Measurements from ENCODE around the gene SDCBP2.

Gene SDCBP2
- 5.4 to 12.4 (median 10.5) reads per million in 3 donors for total RNA-seq

DNA sequence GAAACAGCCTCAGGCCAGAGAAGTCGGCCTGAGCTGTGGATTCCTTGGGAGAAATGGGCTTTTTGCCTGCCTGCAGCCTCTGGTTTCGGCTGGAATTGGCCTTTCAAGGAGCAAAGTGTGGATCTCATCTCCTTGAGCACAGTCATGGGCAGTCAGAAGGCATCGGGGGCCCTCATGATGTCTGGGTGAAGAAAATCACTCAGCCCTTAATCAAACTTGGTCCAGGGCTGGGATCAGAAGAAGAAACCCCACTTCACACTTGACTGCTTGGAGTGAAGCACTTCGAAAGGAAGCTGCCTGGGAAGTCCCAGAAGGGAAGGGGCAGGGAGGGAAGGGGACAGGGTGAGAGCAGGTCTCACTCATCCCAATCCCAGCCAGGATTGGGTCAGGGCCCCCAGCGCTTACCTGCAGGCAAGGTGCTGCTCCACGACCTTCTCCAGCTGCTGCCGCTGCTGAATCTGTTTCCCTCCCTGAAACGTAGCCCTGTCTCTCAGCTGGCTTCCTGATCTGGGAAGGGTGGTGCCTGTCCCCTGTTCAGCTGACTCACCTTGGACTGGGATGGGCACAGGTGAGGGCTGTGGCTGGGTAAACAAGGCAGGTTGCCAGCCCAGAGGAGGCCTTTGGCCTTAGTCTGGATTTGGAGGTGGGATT lies at the start of gene SDCBP2:
Gene SDCBP2, minus strand, starts transcription at position 460 of the 651 bp plus-strand sequence. CDS start 8,723 bp downstream, outside the sequence.
- peak within 1 kb of the TSS; percentile 47 for H3K27ac ChIP-seq (ENCODE audit: insufficient read depth, low read length, poor library complexity, severe bottlenecking)
- H3K4me3 ChIP-seq (ENCODE audit: insufficient read depth, low read depth, low read length, poor library complexity, severe bottlenecking): no peak within 1 kb of the TSS
- peaks cover 7% of the 10 kb centered on the region for H3K36me3 ChIP-seq (ENCODE audit: control insufficient read depth, insufficient read depth, low read length)
- peaks cover 28% of the 10 kb centered on the region for H3K4me1 ChIP-seq (ENCODE audit: control insufficient read depth, insufficient read depth, low read length, poor library complexity, severe bottlenecking)
- no peak for DNase-seq
- H3K27me3 ChIP-seq (replicated peaks; ENCODE audit: control insufficient read depth, insufficient read depth, low read length, poor library complexity, severe bottlenecking): no peaks in the 10 kb centered on the region
- H3K9me3 ChIP-seq (ENCODE audit: control insufficient read depth, low read length): no peaks in the 10 kb centered on the region

DNA sequence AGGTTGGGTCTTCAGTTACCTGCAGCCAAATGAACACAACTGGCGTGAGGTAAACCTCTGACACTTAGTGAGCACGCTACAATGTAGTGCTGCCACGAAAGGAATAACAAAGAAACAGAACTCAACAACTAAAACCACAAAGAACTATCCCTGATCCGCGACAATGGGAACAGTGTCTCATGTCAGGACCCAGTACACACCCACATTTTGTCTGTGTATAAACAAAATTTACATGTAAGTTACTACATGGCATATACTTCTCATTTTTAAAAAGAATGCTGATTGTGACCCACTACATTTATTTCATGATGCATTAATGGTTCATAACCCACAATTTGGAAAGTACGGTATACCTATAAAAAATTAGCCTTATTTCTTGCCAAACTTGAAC lies 49.8 kb upstream of the SDCBP2 start:
- Histone ChIP-seq H3K4me3 (ENCODE audit: insufficient read depth, low read depth, low read length, poor library complexity, severe bottlenecking) (no peak overlapping the region), H3K27me3 (replicated peaks; ENCODE audit: control insufficient read depth, insufficient read depth, low read length, poor library complexity, severe bottlenecking) (no peaks in the 10 kb centered on the region), H3K9me3 (ENCODE audit: control insufficient read depth, low read length) (no peaks in the 10 kb centered on the region), H3K4me1 (ENCODE audit: control insufficient read depth, insufficient read depth, low read length, poor library complexity, severe bottlenecking) (peaks cover 10% of the 10 kb centered on the region), H3K27ac (ENCODE audit: insufficient read depth, low read length, poor library complexity, severe bottlenecking) (no peak overlapping the region), H3K36me3 (ENCODE audit: control insufficient read depth, insufficient read depth, low read length) (peaks cover 20% of the 10 kb centered on the region)
- DNase-seq: no peak

DNA sequence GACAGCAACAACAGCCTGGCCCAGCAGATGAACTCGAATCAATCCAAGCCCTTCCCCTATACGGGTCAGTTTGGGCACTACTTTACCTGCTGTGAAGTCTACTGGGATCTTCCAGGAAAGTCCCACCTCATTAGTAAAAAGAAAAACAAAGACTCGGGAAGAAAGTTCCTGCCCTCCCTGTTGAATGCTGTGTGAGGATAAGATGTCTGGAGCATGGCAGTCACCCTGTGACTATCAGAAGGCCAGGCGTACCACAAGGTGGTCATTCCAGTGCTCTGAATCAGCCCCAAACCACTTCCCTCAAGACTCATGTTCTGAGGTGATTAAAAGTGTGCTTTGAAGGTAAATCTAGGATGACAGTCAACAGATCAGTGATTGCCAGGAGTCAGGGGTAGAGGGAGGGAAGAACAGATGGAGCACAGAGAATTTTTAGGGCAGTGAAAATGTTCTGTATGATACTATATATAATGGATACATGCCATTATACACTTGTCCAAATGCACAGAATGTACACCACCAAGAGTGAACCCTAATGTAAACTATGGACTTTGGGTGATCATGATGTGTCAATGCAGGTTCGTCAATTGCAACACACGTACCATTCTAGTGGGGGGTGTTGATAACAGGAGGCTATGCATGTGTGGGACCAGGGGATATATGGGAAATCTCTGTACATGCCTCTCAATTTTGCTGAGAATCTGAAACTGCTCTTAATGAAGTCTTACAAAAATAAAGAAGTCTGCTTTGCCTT lies 49.2 kb upstream of the SDCBP2 start:
- Histone ChIP-seq H3K9me3 (ENCODE audit: control insufficient read depth, low read length) (no peaks in the 10 kb centered on the region), H3K36me3 (ENCODE audit: control insufficient read depth, insufficient read depth, low read length) (peaks cover 23% of the 10 kb centered on the region), H3K4me1 (ENCODE audit: control insufficient read depth, insufficient read depth, low read length, poor library complexity, severe bottlenecking) (peaks cover 10% of the 10 kb centered on the region), H3K27me3 (replicated peaks; ENCODE audit: control insufficient read depth, insufficient read depth, low read length, poor library complexity, severe bottlenecking) (no peaks in the 10 kb centered on the region), H3K27ac (ENCODE audit: insufficient read depth, low read length, poor library complexity, severe bottlenecking) (no peak overlapping the region), H3K4me3 (ENCODE audit: insufficient read depth, low read depth, low read length, poor library complexity, severe bottlenecking) (no peak overlapping the region)
- no peak for DNase-seq

DNA sequence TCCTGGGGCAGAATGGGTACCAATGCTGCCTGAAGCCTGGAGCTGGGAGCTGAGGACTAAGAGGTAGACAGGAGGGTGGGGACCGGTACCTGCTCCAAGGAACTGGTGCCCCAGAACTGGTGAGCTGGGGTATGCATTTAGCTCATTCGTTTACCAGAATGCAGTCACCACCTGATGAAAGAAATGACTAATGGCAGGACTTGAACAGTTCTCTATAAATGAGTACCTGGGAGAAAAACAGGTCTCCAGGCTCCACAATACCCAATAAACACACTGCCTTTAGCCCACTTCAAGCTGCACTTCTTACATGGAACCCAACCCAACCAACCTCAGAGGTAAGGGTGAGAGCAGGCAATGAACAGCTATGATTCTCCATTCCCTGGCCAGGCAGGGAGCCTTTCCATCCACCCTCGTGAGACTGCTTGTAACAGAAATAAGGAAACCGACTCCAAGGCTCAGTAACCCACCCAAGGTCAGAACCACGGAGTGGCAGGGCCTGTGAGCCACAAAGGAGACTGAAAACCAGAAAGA lies 48.5 kb upstream of the SDCBP2 start:
- no peak overlapping the region for H3K27ac ChIP-seq (ENCODE audit: insufficient read depth, low read length, poor library complexity, severe bottlenecking)
- peaks cover 10% of the 10 kb centered on the region for H3K4me1 ChIP-seq (ENCODE audit: control insufficient read depth, insufficient read depth, low read length, poor library complexity, severe bottlenecking)
- no peak overlapping the region for H3K4me3 ChIP-seq (ENCODE audit: insufficient read depth, low read depth, low read length, poor library complexity, severe bottlenecking)
- H3K9me3 ChIP-seq (ENCODE audit: control insufficient read depth, low read length): no peaks in the 10 kb centered on the region
- H3K27me3 ChIP-seq (replicated peaks; ENCODE audit: control insufficient read depth, insufficient read depth, low read length, poor library complexity, severe bottlenecking): no peaks in the 10 kb centered on the region
- H3K36me3 ChIP-seq (ENCODE audit: control insufficient read depth, insufficient read depth, low read length): peaks cover 23% of the 10 kb centered on the region
- DNase-seq: no peak

DNA sequence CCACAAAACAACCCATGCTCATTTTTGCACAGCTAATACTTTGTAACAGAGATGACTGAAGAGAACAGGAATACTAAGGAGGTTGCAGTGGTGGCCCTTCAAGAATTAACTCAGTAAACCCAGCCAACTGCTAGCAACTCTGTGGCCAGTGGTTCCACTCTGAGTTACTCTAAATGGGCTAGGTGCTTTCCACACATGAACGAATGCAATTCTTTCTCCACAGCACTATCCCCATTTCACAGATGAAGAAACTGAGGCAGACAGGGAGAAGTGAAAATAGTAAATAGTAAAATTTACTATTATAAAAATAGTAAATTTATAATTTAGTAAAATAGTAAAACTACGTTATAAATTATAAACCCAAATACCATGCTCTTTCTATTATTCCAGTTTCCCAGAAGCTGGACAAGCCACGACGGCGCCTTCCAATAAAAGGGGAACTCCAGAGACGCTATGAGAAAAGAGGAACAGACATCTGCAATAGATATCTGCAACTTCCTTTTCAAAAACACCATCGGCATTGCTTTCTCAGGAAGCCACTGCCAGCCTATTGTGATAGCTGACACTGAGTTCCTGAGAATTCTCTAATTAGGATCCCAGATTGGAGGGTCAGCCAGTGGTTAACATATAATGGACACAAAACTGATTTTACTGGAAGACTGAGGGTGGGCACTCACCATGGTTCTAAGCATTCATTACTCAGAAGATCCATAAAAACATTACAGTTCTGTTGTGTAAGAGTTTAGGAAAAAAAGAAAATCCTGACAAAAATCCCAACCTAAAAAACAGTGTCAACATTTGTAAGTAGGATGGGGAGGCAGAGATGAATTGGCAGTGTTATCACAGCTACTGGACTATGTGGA lies 47.7 kb upstream of the SDCBP2 start:
- no peaks in the 10 kb centered on the region for H3K27me3 ChIP-seq (replicated peaks; ENCODE audit: control insufficient read depth, insufficient read depth, low read length, poor library complexity, severe bottlenecking)
- H3K27ac ChIP-seq (ENCODE audit: insufficient read depth, low read length, poor library complexity, severe bottlenecking): no peak overlapping the region
- no peak overlapping the region for H3K4me3 ChIP-seq (ENCODE audit: insufficient read depth, low read depth, low read length, poor library complexity, severe bottlenecking)
- DNase-seq: no peak
- no peaks in the 10 kb centered on the region for H3K9me3 ChIP-seq (ENCODE audit: control insufficient read depth, low read length)
- peaks cover 10% of the 10 kb centered on the region for H3K4me1 ChIP-seq (ENCODE audit: control insufficient read depth, insufficient read depth, low read length, poor library complexity, severe bottlenecking)
- H3K36me3 ChIP-seq (ENCODE audit: control insufficient read depth, insufficient read depth, low read length): peaks cover 19% of the 10 kb centered on the region

- Histone ChIP-seq H3K9me3 (ENCODE audit: control insufficient read depth, low read length) (no peaks in the 10 kb centered on the region), H3K36me3 (ENCODE audit: control insufficient read depth, insufficient read depth, low read length) (peaks cover 25% of the 10 kb centered on the region), H3K4me3 (ENCODE audit: insufficient read depth, low read depth, low read length, poor library complexity, severe bottlenecking) (no peak overlapping the region), H3K27ac (ENCODE audit: insufficient read depth, low read length, poor library complexity, severe bottlenecking) (no peak overlapping the region), H3K4me1 (ENCODE audit: control insufficient read depth, insufficient read depth, low read length, poor library complexity, severe bottlenecking) (peaks cover 10% of the 10 kb centered on the region), H3K27me3 (replicated peaks; ENCODE audit: control insufficient read depth, insufficient read depth, low read length, poor library complexity, severe bottlenecking) (no peaks in the 10 kb centered on the region)
- DNase-seq: no peak
Measured at GRCh38 chr20:1376007-1376406, 47.1 kb upstream of the SDCBP2 start.

DNA sequence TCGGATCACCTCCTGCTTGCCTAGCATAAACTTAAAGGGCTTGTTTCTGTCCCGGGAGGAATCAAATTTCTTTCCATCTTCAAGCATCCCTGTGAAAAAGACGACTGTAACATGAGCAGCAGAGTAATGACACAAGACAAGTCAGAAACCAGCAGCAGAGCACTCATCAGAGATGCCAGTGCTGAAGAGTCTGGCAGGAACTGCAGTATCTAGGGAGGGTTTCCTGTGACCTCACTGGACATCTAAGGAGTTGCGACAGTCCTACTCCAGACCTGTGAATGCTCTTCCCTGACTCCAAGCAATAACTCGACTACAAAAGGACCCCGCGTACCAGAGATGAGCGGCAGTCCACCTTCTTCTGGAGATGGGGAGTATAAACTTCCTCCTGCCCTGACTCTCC lies 46.6 kb upstream of the SDCBP2 start:
- Histone ChIP-seq H3K9me3 (ENCODE audit: control insufficient read depth, low read length) (no peaks in the 10 kb centered on the region), H3K27ac (ENCODE audit: insufficient read depth, low read length, poor library complexity, severe bottlenecking) (no peak overlapping the region), H3K4me1 (ENCODE audit: control insufficient read depth, insufficient read depth, low read length, poor library complexity, severe bottlenecking) (peaks cover 10% of the 10 kb centered on the region), H3K4me3 (ENCODE audit: insufficient read depth, low read depth, low read length, poor library complexity, severe bottlenecking) (no peak overlapping the region), H3K27me3 (replicated peaks; ENCODE audit: control insufficient read depth, insufficient read depth, low read length, poor library complexity, severe bottlenecking) (no peaks in the 10 kb centered on the region), H3K36me3 (ENCODE audit: control insufficient read depth, insufficient read depth, low read length) (peaks cover 30% of the 10 kb centered on the region)
- DNase-seq: no peak

DNA sequence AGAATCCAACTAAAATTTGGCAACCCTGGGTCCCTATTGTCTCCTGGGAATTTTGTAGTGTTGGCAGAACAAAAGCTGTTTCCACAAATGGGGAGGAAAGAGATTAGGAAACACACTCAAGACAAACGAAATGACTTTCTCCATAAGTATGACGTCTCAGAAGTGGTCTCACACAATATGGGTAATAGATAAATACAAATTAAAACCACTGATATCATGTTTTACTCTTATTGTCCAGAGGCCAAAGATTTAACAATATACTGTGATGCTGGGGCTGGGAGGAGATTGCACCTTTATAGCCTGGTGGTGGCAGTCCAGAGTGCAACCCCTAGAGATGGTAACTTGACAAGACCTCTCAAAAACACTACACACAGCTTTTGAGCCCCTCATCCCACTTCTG lies 45.3 kb upstream of the SDCBP2 start:
- Histone ChIP-seq H3K4me1 (ENCODE audit: control insufficient read depth, insufficient read depth, low read length, poor library complexity, severe bottlenecking) (peaks cover 2% of the 10 kb centered on the region), H3K9me3 (ENCODE audit: control insufficient read depth, low read length) (no peaks in the 10 kb centered on the region), H3K27me3 (replicated peaks; ENCODE audit: control insufficient read depth, insufficient read depth, low read length, poor library complexity, severe bottlenecking) (no peaks in the 10 kb centered on the region), H3K4me3 (ENCODE audit: insufficient read depth, low read depth, low read length, poor library complexity, severe bottlenecking) (no peak overlapping the region), H3K36me3 (ENCODE audit: control insufficient read depth, insufficient read depth, low read length) (peaks cover 35% of the 10 kb centered on the region), H3K27ac (ENCODE audit: insufficient read depth, low read length, poor library complexity, severe bottlenecking) (no peak overlapping the region)
- DNase-seq: no peak

GRCh38 chr20:1373614-1374013 lies 44.7 kb upstream of the SDCBP2 start:
- no peak for DNase-seq
- Histone ChIP-seq H3K9me3 (ENCODE audit: control insufficient read depth, low read length) (no peaks in the 10 kb centered on the region), H3K4me3 (ENCODE audit: insufficient read depth, low read depth, low read length, poor library complexity, severe bottlenecking) (no peak overlapping the region), H3K4me1 (ENCODE audit: control insufficient read depth, insufficient read depth, low read length, poor library complexity, severe bottlenecking) (peaks cover 2% of the 10 kb centered on the region), H3K27ac (ENCODE audit: insufficient read depth, low read length, poor library complexity, severe bottlenecking) (no peak overlapping the region), H3K27me3 (replicated peaks; ENCODE audit: control insufficient read depth, insufficient read depth, low read length, poor library complexity, severe bottlenecking) (no peaks in the 10 kb centered on the region), H3K36me3 (ENCODE audit: control insufficient read depth, insufficient read depth, low read length) (peaks cover 35% of the 10 kb centered on the region)
